Natural killer cell treated with Interleukin-12 subunit alpha and Interleukin-12 subunit beta and Interleukin-15 and Interleukin-18, amount 100 ng/mL, for 72 hours (primary cell): ENCODE measurements around the gene TSPYL4. TPM values are rescaled to one million over a fixed set of nuclear protein-coding genes. Genes with fewer than 3 reads are reported as not detected.
"Not testable (repeated sequence)": the region's sequence is repeated elsewhere in the genome, so short reads cannot be mapped to it uniquely, and the experiment has no call there.

Source experiments
- ATAC-seq, 2 donors: fragments of 150-1000 bp; cut with Tn5 transposase in 1 of 2; sonication (Bioruptor Pico), chemical (Tn5 transposase) in 1 of 2; 2 replicates each; pipeline ENCODE4 v1.10.0; 2021
- DNase-seq: peaks from one replicate; pipeline ENCODE4 v3.0.0; 2022; ENCODE audit warnings: low spot score
- H3K27ac Mint-ChIP-seq, 2 donors: 1 replicate in 1 of 2; 2 replicates in 1 of 2; pipeline ENCODE4 v1.8.0; 2022; ENCODE audit warnings: mixed read lengths in 2 of 2, mild to moderate bottlenecking in 1 of 2, moderate library complexity in 1 of 2
- H3K27me3 Mint-ChIP-seq, 2 donors: 1 replicate in 1 of 2; 2 replicates in 1 of 2; pipeline ENCODE4 v1.8.0; 2022; ENCODE audit warnings: mixed read lengths in 2 of 2
- H3K36me3 Mint-ChIP-seq: one replicate; pipeline ENCODE4 v1.8.0; 2022; ENCODE audit warnings: mixed read lengths
- H3K4me1 Mint-ChIP-seq, 2 donors: 1 replicate in 1 of 2; 2 replicates in 1 of 2; pipeline ENCODE4 v1.8.0; 2022; ENCODE audit warnings: low read depth in 2 of 2, mixed read lengths in 2 of 2, mild to moderate bottlenecking in 1 of 2
- H3K4me3 Mint-ChIP-seq: one replicate; pipeline ENCODE4 v1.8.0; 2022; ENCODE audit warnings: mixed read lengths
- H3K9me3 Mint-ChIP-seq: 2 replicates; pipeline ENCODE4 v1.8.0; 2022; ENCODE audit warnings: mixed read lengths
- total RNA-seq, 2 donors: library from RNA; stranded (reverse); gene quantifications; one replicate each; pipeline ENCODE4 v1.2.3, GENCODE V29; 2022

Gene TSPYL4
- total RNA-seq: 10 to 100 TPM; 14.3 to 16.6 TPM

DNA sequence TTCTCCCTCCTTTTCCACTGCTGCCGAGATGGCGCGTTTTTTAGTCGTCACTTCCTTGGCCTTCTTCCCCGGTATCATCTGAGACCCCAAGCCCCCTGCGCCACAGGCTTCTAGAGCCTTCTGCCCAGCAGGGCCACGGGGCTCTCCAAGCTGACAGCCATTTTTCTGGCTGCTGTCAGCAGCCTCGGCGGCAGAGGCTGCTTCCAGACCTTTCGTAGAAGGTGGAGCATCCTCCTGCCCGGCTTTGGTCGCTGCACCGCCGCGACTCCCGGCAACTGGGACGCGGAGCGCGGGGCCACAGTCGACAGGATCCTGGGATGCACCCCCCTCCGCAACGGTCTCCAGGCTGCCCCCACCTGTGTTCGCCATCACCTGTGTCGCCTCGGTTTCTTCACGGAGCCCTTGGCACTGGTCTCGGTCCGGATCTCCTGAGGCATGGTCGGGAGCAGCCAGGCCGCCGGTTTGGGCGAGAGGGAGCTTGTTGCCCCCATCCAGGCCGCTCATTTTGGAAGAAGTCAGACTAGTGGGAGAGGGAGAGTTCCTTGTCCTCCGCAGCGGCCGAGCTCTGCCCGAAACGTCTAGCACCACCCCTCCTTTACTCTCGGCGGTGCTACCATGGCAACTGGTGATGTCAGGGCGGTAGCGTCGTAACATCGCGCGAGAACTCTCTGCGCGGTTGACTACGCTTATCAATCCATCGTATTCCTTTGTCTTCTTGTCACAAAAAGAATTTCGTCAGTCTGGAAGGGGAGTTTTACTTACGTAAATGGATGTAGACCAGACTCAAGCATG lies at the start of gene TSPYL4:
Gene TSPYL4, minus strand, starts transcription at position 571 of the 792 bp plus-strand sequence. Its CDS starts 67 bp downstream, at position 504.
- peak; percentile 100 for ATAC-seq
- Mint-ChIP-seq H3K27me3 (no peaks in the 10 kb centered on the region), H3K4me3 (no peak within 1 kb of the TSS), H3K27ac (no peak within 1 kb of the TSS), H3K4me1 (peaks cover 2 to 21% of the 10 kb centered on the region in 2 donors), H3K9me3 (no peaks in the 10 kb centered on the region), H3K36me3 (no peaks in the 10 kb centered on the region)
- peak; percentile 91 for DNase-seq

GRCh38 chr6:116301104-116301503 lies 47.2 kb upstream of the TSPYL4 start:
- DNase-seq (no peak), ATAC-seq (peak in 1 of 2 donors; percentile 20)
- Mint-ChIP-seq H3K36me3 (peaks cover 5% of the 10 kb centered on the region), H3K4me1 (peaks cover 6 to 19% of the 10 kb centered on the region in 2 donors), H3K9me3 (peaks cover 7% of the 10 kb centered on the region), H3K27me3 (no peaks in the 10 kb centered on the region), H3K27ac (no peak overlapping the region), H3K4me3 (no peak overlapping the region)

GRCh38 chr6:116300566-116300965 lies 46.7 kb upstream of the TSPYL4 start:
- H3K27ac Mint-ChIP-seq: no peak overlapping the region
- peaks cover 7% of the 10 kb centered on the region for H3K9me3 Mint-ChIP-seq
- no peaks in the 10 kb centered on the region for H3K27me3 Mint-ChIP-seq
- ATAC-seq (no peak), DNase-seq (no peak)
- H3K36me3 Mint-ChIP-seq: peaks cover 5% of the 10 kb centered on the region
- peaks cover 6 to 19% of the 10 kb centered on the region in 2 donors for H3K4me1 Mint-ChIP-seq
- no peak overlapping the region for H3K4me3 Mint-ChIP-seq

- H3K4me3 Mint-ChIP-seq: no peak overlapping the region
- peaks cover 5% of the 10 kb centered on the region for H3K36me3 Mint-ChIP-seq
- H3K9me3 Mint-ChIP-seq: peaks cover 7% of the 10 kb centered on the region
- ATAC-seq: no peak
- no peak overlapping the region for H3K27ac Mint-ChIP-seq
- no peak for DNase-seq
- H3K27me3 Mint-ChIP-seq: no peaks in the 10 kb centered on the region
- H3K4me1 Mint-ChIP-seq: peaks cover 0 to 17% of the 10 kb centered on the region in 2 donors
Observed at GRCh38 chr6:116298973-116299372, 45.1 kb upstream of the TSPYL4 start.

DNA sequence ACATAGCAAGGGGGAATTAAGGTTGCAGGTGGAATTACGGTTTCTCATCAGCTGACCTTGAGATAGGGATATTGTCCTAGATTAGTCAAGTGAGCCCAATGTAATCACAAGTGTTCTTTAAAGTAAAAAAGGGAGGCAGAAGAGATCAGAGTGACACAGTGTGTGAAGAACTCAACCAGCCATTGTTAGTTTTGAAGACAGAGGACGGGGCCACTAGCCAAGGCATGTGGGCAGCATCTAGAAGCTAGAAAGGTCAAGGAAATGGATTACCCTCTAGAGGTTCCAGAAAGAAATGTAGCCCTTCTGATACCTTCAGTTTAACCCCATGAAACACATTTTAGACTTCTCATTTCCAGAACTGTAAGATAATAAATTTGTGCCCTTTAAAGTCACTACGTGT lies 44.4 kb upstream of the TSPYL4 start:
- DNase-seq (no peak), ATAC-seq (no peak)
- H3K9me3 Mint-ChIP-seq: peaks cover 7% of the 10 kb centered on the region
- no peak overlapping the region for H3K27ac Mint-ChIP-seq
- peaks cover 5% of the 10 kb centered on the region for H3K36me3 Mint-ChIP-seq
- no peak overlapping the region for H3K4me3 Mint-ChIP-seq
- no peaks in the 10 kb centered on the region for H3K27me3 Mint-ChIP-seq
- peaks cover 0 to 15% of the 10 kb centered on the region in 2 donors for H3K4me1 Mint-ChIP-seq

DNA sequence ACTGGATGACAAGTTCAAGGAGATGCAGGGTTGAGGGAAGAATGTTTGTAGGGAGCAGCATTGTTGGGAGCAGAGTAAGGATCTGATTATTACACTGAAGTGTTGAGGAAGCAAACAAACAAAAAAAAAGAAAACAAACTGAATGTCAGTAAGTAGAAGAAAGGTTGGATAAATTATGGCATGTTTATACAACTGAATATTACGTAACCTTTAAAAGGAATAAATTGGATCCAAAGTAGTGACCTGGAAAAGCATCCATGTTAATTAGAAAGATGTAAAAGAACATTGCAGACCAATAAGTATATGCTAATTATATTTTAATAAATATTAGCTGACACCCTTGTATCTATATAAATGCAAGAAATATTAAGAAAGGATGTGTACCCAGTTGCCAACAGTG lies 38.7 kb upstream of the TSPYL4 start:
- Mint-ChIP-seq H3K36me3 (no peaks in the 10 kb centered on the region), H3K27me3 (no peaks in the 10 kb centered on the region), H3K9me3 (no peaks in the 10 kb centered on the region), H3K4me1 (peaks cover 0 to 10% of the 10 kb centered on the region in 2 donors), H3K4me3 (no peak overlapping the region), H3K27ac (no peak overlapping the region)
- no peak for DNase-seq
- no peak for ATAC-seq

DNA sequence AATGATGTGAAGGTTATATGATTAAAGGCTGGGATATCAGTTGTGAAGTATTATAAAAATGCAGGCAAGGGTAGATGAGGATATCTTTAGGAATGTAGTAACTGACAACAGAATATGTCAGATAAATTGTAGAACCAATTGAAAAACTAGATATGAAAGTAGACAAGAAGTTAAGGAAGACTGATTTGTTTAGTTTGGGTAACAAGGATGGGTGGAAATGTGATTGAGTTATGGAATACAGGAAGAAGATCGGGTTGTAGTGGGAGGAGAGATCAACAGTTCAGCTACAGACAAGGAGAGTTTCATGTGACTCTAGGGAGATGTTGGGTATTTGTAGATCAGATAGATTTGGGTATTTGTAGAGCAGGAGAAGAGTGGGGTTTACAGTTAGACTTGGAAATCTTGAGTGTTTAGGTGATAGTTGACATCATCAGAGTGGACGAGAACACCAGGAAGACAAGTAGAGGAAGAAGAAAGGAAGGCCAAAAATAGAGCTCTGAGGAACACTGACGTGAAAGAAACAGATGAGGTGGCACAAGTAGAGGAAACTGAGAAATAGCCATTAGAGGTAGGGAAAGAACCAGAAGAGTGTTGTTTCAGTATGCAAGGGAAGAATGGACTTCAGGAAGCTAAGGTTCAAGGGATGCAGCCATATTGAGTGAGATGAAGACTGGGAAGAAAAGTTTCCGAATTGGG lies 38.0 kb upstream of the TSPYL4 start:
- Mint-ChIP-seq H3K9me3 (no peaks in the 10 kb centered on the region), H3K4me1 (peaks cover 0 to 9% of the 10 kb centered on the region in 2 donors), H3K27ac (no peak overlapping the region), H3K36me3 (no peaks in the 10 kb centered on the region), H3K27me3 (no peaks in the 10 kb centered on the region), H3K4me3 (no peak overlapping the region)
- no peak for ATAC-seq
- DNase-seq: no peak

GRCh38 chr6:116290799-116291198 lies 36.9 kb upstream of the TSPYL4 start:
- no peaks in the 10 kb centered on the region for H3K36me3 Mint-ChIP-seq
- no peak overlapping the region for H3K4me3 Mint-ChIP-seq
- no peak overlapping the region for H3K27ac Mint-ChIP-seq
- no peak for DNase-seq
- no peaks in the 10 kb centered on the region for H3K9me3 Mint-ChIP-seq
- peaks cover 0 to 4% of the 10 kb centered on the region in 2 donors for H3K4me1 Mint-ChIP-seq
- no peaks in the 10 kb centered on the region for H3K27me3 Mint-ChIP-seq
- no peak for ATAC-seq

DNA sequence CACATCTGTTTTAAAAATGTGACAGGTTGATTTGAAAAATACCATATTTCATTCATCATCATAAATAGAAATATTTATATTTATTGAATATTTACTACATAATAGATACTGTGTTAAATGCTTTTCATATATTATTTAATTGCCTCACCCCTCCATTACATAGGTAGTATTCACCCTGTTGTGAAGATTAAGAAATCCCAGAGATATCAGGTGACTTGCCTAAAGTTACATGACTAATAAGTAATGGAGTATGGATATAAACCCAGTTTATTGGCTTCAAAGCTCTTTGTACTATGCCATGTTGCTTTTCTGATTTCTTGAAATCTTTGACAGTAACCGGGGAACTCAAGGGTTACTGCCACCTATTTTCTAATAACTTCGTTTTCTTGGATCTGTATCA lies 36.0 kb upstream of the TSPYL4 start:
- Mint-ChIP-seq H3K27me3 (no peaks in the 10 kb centered on the region), H3K9me3 (no peaks in the 10 kb centered on the region), H3K4me1 (peaks cover 0 to 1% of the 10 kb centered on the region in 2 donors), H3K36me3 (no peaks in the 10 kb centered on the region), H3K4me3 (no peak overlapping the region), H3K27ac (no peak overlapping the region)
- ATAC-seq (no peak), DNase-seq (no peak)

DNA sequence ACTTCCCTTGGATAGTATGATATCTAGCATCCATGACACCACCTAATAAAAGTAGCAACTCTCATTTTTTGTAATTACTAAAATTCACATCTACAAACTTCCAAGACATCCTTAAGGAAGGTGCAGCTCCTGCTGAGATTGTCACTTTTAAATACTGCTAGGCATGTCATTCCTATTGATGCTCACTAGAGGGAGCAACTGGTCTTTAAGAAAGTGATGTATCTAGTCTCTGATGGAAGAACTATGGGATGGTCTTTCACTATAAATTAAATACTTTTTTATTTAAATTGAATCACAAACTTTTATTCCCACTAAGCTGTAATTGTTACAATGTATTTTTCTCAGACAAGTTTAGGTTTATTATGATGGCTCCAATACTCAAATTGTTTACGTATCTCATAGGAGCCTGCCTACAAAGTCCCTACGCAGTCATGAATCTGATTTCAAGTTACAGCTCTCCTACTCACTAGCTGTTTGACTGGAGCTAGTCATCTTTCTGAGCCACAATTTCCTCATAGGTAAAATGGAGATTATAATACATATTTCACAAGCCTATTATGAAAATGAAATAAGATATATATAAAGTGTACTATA lies 33.9 kb upstream of the TSPYL4 start:
- Mint-ChIP-seq H3K4me3 (peak overlapping the region; percentile 39), H3K27ac (peak overlapping the region; percentile 31 to 38), H3K4me1 (no peaks in the 10 kb centered on the region), H3K27me3 (no peaks in the 10 kb centered on the region), H3K9me3 (no peaks in the 10 kb centered on the region), H3K36me3 (no peaks in the 10 kb centered on the region)
- ATAC-seq (peak; percentile 52 to 76), DNase-seq (no peak)

- peak in 1 of 2 donors; percentile 60 for ATAC-seq
- Mint-ChIP-seq H3K9me3 (no peaks in the 10 kb centered on the region), H3K36me3 (no peaks in the 10 kb centered on the region), H3K4me3 (no peak overlapping the region), H3K4me1 (no peaks in the 10 kb centered on the region), H3K27me3 (no peaks in the 10 kb centered on the region), H3K27ac (peak overlapping the region in 1 of 2 donors; percentile 39)
- DNase-seq: no peak
Observed at GRCh38 chr6:116286773-116287358, 33.0 kb upstream of the TSPYL4 start.

- DNase-seq, H3K27ac Mint-ChIP-seq, H3K4me3 Mint-ChIP-seq, H3K27me3 Mint-ChIP-seq, H3K9me3 Mint-ChIP-seq, ATAC-seq, H3K36me3 Mint-ChIP-seq: not testable (repeated sequence)
- peaks cover 3 to 11% of the 10 kb centered on the region in 2 donors for H3K4me1 Mint-ChIP-seq
Observed at GRCh38 chr6:116284984-116285383, 31.1 kb upstream of the TSPYL4 start.

- Mint-ChIP-seq H3K4me1 (peaks cover 14 to 27% of the 10 kb centered on the region in 2 donors), H3K4me3 (no peak overlapping the region), H3K27ac (no peak overlapping the region), H3K9me3 (no peaks in the 10 kb centered on the region), H3K27me3 (no peaks in the 10 kb centered on the region), H3K36me3 (peaks cover 12% of the 10 kb centered on the region)
- no peak for DNase-seq
- ATAC-seq: no peak
Observed at GRCh38 chr6:116283191-116283590, 29.3 kb upstream of the TSPYL4 start.
